Ovary (tissue), 9 donors: ENCODE measurements around the gene EPB41L2. TPM values are rescaled to one million over a fixed set of nuclear protein-coding genes. Genes with fewer than 3 reads are reported as not detected.

Experiments
- DNase-seq, 5 donors: peaks; one replicate each; pipeline ENCODE4 v3.0.0-alpha.2; 2019 to 2020
- H3K27ac ChIP-seq, 2 donors: fragments of 200-600 bp; one replicate each; pipeline versions ENCODE4 v1.5.1 to v1.8.0; 2019 to 2022
- H3K27me3 ChIP-seq: fragments of 200-600 bp; one replicate; pipeline ENCODE4 v1.8.0; 2022
- H3K36me3 ChIP-seq: fragments of 200-600 bp; sonication (generic); one replicate; pipeline ENCODE4 v1.5.1; 2019
- H3K4me1 ChIP-seq: one replicate; pipeline ENCODE4 v1.8.1; 2013; ENCODE audit warnings: mild to moderate bottlenecking, moderate library complexity; ENCODE audit not compliant: insufficient read depth
- H3K4me3 ChIP-seq: fragments of 200-600 bp; sonication (generic); one replicate; pipeline ENCODE4 v1.5.1; 2017
- H3K9me3 ChIP-seq, 2 donors: fragments of 200-600 bp in 1 of 2; sonication (generic) in 1 of 2; one replicate each; pipeline versions ENCODE4 v1.5.1 to v1.8.1; 2013 to 2019; ENCODE audit warnings: mild to moderate bottlenecking in 1 of 2, moderate library complexity in 1 of 2
- CTCF ChIP-seq, 3 donors: fragments of 450-650 bp in 2 of 3; fragments of 200-600 bp in 1 of 3; IDR thresholded peaks; one replicate each; pipeline versions ENCODE4 v1.5.1 to v1.8.0; 2016 to 2022; ENCODE audit warnings: antibody characterized with exemption in 3 of 3, mild to moderate bottlenecking in 1 of 3
- EP300 ChIP-seq: sonication (generic); formaldehyde crosslinking; IDR thresholded peaks from one replicate; pipeline ENCODE4 v1.6.1; 2017; ENCODE audit warnings: antibody characterized with exemption
- POLR2A ChIP-seq: fragments of 450-650 bp; IDR thresholded peaks from one replicate; pipeline ENCODE4 v1.6.1; 2017; ENCODE audit warnings: antibody characterized with exemption, mild to moderate bottlenecking, moderate library complexity
- WGBS, 3 donors: extraction: QIAGEN DNeasy Blood & Tissue Kit in 1 of 3; methylation state at CpG; one replicate each; pipeline versions ENCODE4 v1.1.5 to v1.1.7; 2013 to 2017; 5-methylcytosine and 5-hydroxymethylcytosine counted together
- intact Hi-C, 4 donors: fragments of 100-400 bp; cut with DNase I; formaldehyde crosslinking; loops; one replicate each; pipeline versions ENCODE4 v1.11.0 to v1.15.1; 2022 to 2023
- polyA plus RNA-seq, 2 donors: library from polyadenylated mRNA; stranded (reverse); fragments of 200-250 nt in 1 of 2; fragments of 350-450 nt in 1 of 2; fragmentation: Illumina TruSeq in 1 of 2; extraction: RNeasy Lipid Tissue Mini Kit (QIAGEN cat#74804) in 1 of 2; gene quantifications; one replicate each; pipeline ENCODE4 v1.2.3, GENCODE V29; 2013 to 2014
- total RNA-seq, 7 donors: library from RNA; depleted of rRNA in 2 of 7; stranded (reverse); fragments of >200 nt in 2 of 7; fragmentation: NEBNext Ultra II Directional in 3 of 7; extraction: Animal tissue kit (Norgen Biotek cat#: 25700) in 3 of 7; gene quantifications; one replicate each; pipeline versions ENCODE4 v1.1.0 to v1.2.4, GENCODE V29; 2016 to 2023
- donor health status: DM: no; HTN: no; CAD: no; lungs with moderate emphysema.
- donor health status: DM: no; HTN: no; CAD: no.
- donor health status: Bipolar disorder and iron deficiency.
- donor health status: DM: yes; HTN: yes; CAD: no.
- donor health status: DM: no; HTN: no; CAD: no.
- donor health status: DM: yes; HTN: yes; CAD: no.

The EPB41L2 gene
- total and polyA plus RNA-seq, 9 donors, result 49.8 to 294 (median 204) TPM

GRCh38 chr6:130843575-130844320 is 219.3 kb downstream of the EPB41L2 start:
- WGBS, 3 donors, result 62 to 69% (median 63%) methylated on average over 3 of the region's 3 CpGs
- Histone ChIP-seq H3K9me3 (no peaks in the 10 kb centered on the region), H3K27me3 (no peaks in the 10 kb centered on the region), H3K4me3 (no peak overlapping the region), H3K27ac (no peak overlapping the region), H3K36me3 (no peaks in the 10 kb centered on the region), H3K4me1 (peaks cover 7% of the 10 kb centered on the region)
- no peak for DNase-seq
- intact Hi-C loops, result loop anchor here in 2 of 4 donors (10.0 kb wide), 2 partner anchors 479 to 519 kb away; partner anchors contain the start of gene TMEM200A (in 1 of the 2)
- no peak for TF ChIP-seq POLR2A
- peak in 2 of 3 donors; percentile 45 to 67 for TF ChIP-seq CTCF (IDR thresholded peaks at IDR 0.05)
- no peak for TF ChIP-seq EP300

GRCh38 chr6:130841128-130841728 is 221.8 kb downstream of the EPB41L2 start:
- TF ChIP-seq CTCF (IDR thresholded peaks at IDR 0.05) (no peak), POLR2A (no peak), EP300 (no peak)
- Histone ChIP-seq H3K9me3 (no peaks in the 10 kb centered on the region), H3K4me3 (no peak overlapping the region), H3K4me1 (peaks cover 6% of the 10 kb centered on the region), H3K27me3 (no peaks in the 10 kb centered on the region), H3K36me3 (no peaks in the 10 kb centered on the region), H3K27ac (no peak overlapping the region)
- intact Hi-C loops, result loop anchor here in 2 of 4 donors (10.0 kb wide), 2 partner anchors 476 to 516 kb away; partner anchors contain the start of gene TMEM200A (in 1 of the 2)
- WGBS, 3 donors, result 56 to 74% (median 65%) methylated on average over 4 of the region's 4 CpGs
- DNase-seq, result no peak

- no peaks in the 10 kb centered on the region for H3K27me3 ChIP-seq
- H3K4me3 ChIP-seq, result no peak overlapping the region
- H3K4me1 ChIP-seq, result peaks cover 6% of the 10 kb centered on the region
- 87 to 92% (median 91%) methylated on average over 2 of the region's 2 CpGs for WGBS, 3 donors
- no peaks in the 10 kb centered on the region for H3K36me3 ChIP-seq
- intact Hi-C loops, result loop anchor here in 2 of 4 donors (10.0 kb wide), 2 partner anchors 475 to 515 kb away; partner anchors contain the start of gene TMEM200A (in 1 of the 2)
- H3K9me3 ChIP-seq, result no peaks in the 10 kb centered on the region
- peak overlapping the region in 1 of 2 donors; percentile 37 for H3K27ac ChIP-seq
- DNase-seq, result no peak
- TF ChIP-seq POLR2A, result no peak
Measured at GRCh38 chr6:130840050-130840449, 223.0 kb downstream of the EPB41L2 start.

GRCh38 chr6:130839379-130839778 is 223.7 kb downstream of the EPB41L2 start:
- H3K36me3 ChIP-seq, result no peaks in the 10 kb centered on the region
- no peaks in the 10 kb centered on the region for H3K9me3 ChIP-seq
- TF ChIP-seq EP300 (no peak), CTCF (IDR thresholded peaks at IDR 0.05) (no peak), POLR2A (no peak)
- peaks cover 6% of the 10 kb centered on the region for H3K4me1 ChIP-seq
- intact Hi-C loops, result loop anchor here in 1 of 4 donors (10.0 kb wide), 1 partner anchor 145 kb away; no protein-coding TSS in a partner anchor
- H3K4me3 ChIP-seq, result no peak overlapping the region
- no peaks in the 10 kb centered on the region for H3K27me3 ChIP-seq
- DNase-seq, result no peak
- H3K27ac ChIP-seq, result peak overlapping the region in 1 of 2 donors; percentile 37
- WGBS, 3 donors, result 73 to 75% (median 73%) methylated on average over 2 of the region's 2 CpGs
